GM10266 (cell line): ENCODE results near the gene MBOAT2.

ENCODE experiments used
- DNase-seq: peaks from one replicate; pipeline ENCODE4 v3.0.0; 2012; ENCODE audit errors: extremely low spot score
- TF ChIP-seq, protein P1 (sequence below): IDR thresholded peaks from 2 replicates; pipeline ENCODE4 v1.5.1; 2012; ENCODE audit warnings: mild to moderate bottlenecking, low read depth; ENCODE audit not compliant: control insufficient read depth, insufficient read depth; ENCODE audit errors: missing control alignments

The MBOAT2 gene

DNA sequence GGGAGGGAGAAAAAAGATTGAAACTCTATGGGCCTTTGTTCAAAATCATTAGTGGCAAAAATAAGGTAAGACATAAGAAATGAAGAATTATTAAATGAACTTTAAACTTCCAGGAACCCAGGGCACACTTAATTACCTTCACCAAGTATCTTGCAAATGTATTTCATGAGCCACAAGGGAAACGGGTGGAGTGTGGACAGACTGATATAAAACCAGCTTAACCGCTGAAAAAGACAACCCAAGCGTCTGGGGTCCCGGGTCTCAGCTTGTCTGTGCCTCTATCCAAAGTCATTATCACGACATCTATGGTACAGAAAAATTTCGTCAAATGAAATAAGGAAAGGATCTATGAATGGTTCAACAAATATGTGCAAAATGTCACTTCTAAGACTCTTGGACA lies 13.9 kb upstream of the MBOAT2 start:
- TF ChIP-seq, protein P1, sequence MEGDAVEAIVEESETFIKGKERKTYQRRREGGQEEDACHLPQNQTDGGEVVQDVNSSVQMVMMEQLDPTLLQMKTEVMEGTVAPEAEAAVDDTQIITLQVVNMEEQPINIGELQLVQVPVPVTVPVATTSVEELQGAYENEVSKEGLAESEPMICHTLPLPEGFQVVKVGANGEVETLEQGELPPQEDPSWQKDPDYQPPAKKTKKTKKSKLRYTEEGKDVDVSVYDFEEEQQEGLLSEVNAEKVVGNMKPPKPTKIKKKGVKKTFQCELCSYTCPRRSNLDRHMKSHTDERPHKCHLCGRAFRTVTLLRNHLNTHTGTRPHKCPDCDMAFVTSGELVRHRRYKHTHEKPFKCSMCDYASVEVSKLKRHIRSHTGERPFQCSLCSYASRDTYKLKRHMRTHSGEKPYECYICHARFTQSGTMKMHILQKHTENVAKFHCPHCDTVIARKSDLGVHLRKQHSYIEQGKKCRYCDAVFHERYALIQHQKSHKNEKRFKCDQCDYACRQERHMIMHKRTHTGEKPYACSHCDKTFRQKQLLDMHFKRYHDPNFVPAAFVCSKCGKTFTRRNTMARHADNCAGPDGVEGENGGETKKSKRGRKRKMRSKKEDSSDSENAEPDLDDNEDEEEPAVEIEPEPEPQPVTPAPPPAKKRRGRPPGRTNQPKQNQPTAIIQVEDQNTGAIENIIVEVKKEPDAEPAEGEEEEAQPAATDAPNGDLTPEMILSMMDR: no peak
- no peak for DNase-seq

DNA sequence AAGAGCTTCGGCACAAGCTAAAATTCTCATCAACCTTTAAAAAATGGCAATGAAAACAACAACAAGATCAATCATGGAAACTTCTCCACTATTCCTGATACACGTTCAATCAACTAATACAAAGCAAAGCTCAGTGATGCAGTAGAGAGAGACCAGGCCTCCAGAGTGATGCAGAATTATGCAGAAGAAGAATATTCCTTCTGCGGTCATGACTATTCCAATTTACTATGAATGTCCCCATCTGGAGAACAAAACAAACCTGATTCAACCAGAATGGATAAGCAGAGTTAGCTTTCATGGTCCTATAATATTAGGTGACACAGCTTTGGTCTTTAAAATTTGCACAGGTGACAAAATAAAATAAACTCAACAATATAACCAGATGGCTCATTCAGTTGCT lies 12.5 kb upstream of the MBOAT2 start:
- TF ChIP-seq, protein P1: no peak
- DNase-seq: no peak

DNA sequence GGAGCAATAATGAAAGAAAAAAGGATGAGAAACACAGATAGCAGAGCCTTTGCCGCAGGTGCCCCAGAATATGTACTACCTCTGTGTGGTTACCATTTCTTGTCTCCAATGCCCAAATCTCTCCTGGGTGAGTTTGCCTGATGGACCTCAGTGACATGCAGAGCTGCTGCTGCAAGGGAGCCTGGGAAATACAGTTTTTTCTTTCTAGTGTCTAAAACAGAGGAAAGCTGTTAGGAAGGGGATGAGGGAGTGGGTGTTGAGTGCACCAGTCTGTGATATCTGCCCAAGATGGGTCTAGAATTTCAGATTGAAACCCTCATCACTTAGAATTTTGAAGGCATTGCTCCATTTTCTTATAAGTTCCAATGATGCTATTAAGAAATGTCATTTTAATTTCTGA lies 9.9 kb upstream of the MBOAT2 start:
- DNase-seq: no peak
- TF ChIP-seq, protein P1: no peak

DNA sequence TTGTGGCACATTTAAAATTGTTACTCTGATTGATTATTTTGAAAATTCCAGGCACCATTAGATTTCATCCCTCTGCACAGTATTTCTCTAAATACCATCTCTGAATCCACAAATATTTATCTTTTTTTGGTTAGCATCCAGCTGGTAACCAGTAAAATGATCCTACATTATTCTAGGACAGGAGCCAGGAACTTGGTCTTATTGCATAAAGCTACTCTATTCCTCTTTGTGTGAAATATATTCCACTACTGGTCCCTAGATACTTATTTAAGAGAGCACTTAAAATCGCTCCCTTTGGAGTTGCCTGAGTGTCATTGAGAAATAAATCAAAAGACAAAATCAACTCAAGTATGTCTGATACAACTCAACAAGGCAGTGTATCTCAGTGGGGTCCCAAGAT lies 7.4 kb upstream of the MBOAT2 start:
- no peak for DNase-seq

DNA sequence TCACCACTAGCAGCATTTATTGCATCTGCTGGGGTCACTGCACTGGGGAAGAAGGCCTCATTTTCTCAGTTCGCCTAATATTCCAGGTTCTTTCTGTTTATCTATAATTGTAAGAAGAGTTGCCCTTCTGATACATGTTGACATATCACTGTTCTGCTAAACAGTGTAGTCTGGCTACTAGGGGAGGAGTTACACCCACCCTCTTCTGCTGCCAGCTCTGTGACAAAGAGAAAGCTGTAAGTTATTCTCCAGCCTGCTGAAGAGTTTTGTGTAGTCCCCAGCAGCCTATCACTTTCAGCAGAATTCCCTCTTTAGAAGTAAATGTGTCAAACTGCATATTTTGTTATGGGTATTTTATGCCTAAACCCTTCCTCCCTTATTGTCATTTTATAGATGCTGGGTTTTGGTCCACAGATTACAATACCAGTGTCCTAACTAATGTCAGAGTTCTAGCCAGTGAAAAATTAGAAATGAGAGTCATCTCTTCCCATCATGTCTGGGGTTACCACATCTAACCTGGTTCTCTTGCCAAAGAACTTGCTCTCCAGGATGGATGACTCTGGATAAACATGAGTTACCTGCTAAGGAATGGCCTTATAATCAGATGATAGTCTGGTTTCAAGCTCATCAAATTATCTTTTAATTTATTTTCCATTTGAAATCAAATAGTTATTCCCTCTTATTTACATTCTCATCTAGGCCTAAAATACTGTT lies 5.6 kb upstream of the MBOAT2 start:
- DNase-seq: no peak
- TF ChIP-seq, protein P1: no peak

More for the DNA sequence above, 7.4 kb upstream of the MBOAT2 start:
- TF ChIP-seq, protein P1: no peak

DNA sequence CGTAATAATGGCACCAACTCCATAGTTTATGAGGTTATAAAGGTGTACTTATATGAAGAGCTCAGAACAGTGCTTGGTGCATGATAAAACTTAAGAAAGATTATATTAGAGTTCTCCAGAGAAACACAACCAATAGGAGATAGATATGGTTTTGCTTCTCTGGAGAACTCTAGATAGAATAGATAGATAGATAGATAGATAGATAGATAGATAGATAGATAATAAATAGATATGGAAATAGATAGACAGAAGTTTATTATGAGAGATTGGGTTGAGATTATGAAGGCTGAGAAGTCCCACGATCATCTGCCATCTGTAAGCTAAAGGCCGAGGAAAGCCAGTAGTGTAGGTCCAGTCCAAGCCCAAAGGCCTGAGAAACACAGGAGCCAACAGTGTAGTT lies 2.9 kb upstream of the MBOAT2 start:
- TF ChIP-seq, protein P1: no peak
- no peak for DNase-seq

DNA sequence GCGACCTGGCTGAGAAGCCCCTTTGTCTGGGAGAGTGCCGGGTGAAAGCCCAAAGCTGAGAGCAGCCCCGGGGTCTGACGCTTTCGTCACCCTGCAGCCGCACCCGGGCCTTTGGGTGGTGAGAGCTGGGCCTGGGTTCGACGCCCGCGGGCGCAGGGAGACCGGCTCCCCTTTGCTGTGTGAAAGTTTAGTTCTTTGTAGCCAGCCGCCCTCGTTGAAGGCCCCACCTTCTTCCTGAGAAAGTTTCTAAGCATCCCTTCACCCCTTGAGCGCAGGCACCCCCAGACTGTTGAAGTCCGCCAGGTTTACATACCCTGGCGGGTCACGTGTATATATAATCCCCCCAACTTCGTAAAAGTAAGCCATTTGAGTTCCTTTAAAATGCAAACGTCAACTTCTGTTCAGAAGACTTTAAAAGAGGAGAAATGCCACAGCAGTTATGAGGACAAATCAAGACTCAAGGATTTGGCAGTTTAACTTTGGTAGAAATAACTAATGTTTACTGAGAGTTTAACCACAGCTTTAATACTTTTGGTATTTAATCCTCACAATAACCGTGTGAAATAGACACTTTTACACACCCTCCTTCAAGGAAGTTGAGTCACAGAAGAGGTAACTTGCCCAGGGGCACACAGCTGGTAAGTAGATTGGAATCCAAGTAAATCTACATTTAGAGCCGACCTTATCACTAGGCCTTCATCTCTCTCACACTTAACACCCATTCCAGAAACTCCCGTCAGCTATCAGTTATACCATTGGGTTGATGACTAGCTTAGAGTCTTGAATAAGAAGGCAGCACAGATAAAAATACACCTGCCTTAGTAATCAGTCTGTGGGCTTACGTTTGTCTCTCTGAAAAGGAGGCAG lies 1.1 kb upstream of the MBOAT2 start:
- TF ChIP-seq, protein P1: no peak
- no peak for DNase-seq
